ENCODE measurements around the gene RSAD2. TPM values are rescaled to one million over a fixed set of nuclear protein-coding genes. Genes with fewer than 3 reads are reported as not detected.

Gene RSAD2
- total and polyA plus RNA-seq, 2 experiments from 2014 or later: 0.10 TPM; not detected in 1

DNA sequence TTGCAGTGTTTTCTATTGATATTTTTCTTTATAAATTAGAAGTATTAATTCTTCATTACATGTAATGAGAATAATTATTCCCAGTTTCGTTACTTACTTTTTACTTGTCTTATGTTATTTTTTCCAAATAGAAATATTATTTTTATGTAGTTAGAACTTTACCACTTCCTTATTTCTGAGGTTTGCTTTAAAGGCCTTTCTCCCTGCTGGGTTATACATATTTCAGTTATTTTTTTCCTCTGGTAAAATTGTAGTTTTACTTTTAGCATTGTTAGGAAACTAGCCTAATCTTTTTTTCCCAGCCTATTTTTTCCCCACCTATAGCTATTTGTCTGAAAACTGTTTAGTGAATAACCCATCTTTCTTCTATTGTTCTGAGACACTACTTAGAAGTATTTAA lies 56.8 kb downstream of the RSAD2 start:
- H3K4me3 Mint-ChIP-seq: no peak overlapping the region
- H3K36me3 Mint-ChIP-seq (ENCODE audit: low read depth): no peaks in the 10 kb centered on the region
- Histone ChIP-seq H3K4me2 (no peak overlapping the region), H3K4me1 (ENCODE audit: insufficient read depth) (peaks cover 30% of the 10 kb centered on the region), H3K79me2 (replicated peaks; ENCODE audit: insufficient read depth) (no peaks in the 10 kb centered on the region; the same call in 1 of the 2 replicates), H3K27me3 (ENCODE audit: insufficient read depth) (no peaks in the 10 kb centered on the region), H3K9me2 (ENCODE audit: insufficient read depth) (no peaks in the 10 kb centered on the region; the same call in 1 of the 2 replicates), H3F3A (replicated peaks; ENCODE audit: low read depth) (no peaks in the 10 kb centered on the region), H4K20me1 (replicated peaks; ENCODE audit: insufficient read depth) (no peaks in the 10 kb centered on the region), H3K36me3 (ENCODE audit: insufficient read depth) (no peaks in the 10 kb centered on the region), H2AFZ (no peak overlapping the region), H3K27ac (ENCODE audit: low read depth) (no peak overlapping the region), H3K4me3 (no peak overlapping the region)
- peaks cover 2% of the 10 kb centered on the region for H3K27me3 Mint-ChIP-seq (ENCODE audit: insufficient read depth, low read depth, poor library complexity)
- ATAC-seq: no peak
- TF ChIP-seq ZNF114 (CRISPR knock-in tag; IDR thresholded peaks at IDR 0.05): no peak
- TF ChIP-seq, protein P1, sequence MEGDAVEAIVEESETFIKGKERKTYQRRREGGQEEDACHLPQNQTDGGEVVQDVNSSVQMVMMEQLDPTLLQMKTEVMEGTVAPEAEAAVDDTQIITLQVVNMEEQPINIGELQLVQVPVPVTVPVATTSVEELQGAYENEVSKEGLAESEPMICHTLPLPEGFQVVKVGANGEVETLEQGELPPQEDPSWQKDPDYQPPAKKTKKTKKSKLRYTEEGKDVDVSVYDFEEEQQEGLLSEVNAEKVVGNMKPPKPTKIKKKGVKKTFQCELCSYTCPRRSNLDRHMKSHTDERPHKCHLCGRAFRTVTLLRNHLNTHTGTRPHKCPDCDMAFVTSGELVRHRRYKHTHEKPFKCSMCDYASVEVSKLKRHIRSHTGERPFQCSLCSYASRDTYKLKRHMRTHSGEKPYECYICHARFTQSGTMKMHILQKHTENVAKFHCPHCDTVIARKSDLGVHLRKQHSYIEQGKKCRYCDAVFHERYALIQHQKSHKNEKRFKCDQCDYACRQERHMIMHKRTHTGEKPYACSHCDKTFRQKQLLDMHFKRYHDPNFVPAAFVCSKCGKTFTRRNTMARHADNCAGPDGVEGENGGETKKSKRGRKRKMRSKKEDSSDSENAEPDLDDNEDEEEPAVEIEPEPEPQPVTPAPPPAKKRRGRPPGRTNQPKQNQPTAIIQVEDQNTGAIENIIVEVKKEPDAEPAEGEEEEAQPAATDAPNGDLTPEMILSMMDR (conservative IDR thresholded peaks at IDR 0.05; ENCODE audit: low read depth in 2 of 2): no peak
- H3K4me1 Mint-ChIP-seq: peaks cover 33% of the 10 kb centered on the region
- H3K9me3 Mint-ChIP-seq: no peaks in the 10 kb centered on the region; the same call in 1 of the 3 replicates
- DNase-seq (ENCODE audit: low spot score): no peak
- H3K27ac Mint-ChIP-seq: no peak overlapping the region

DNA sequence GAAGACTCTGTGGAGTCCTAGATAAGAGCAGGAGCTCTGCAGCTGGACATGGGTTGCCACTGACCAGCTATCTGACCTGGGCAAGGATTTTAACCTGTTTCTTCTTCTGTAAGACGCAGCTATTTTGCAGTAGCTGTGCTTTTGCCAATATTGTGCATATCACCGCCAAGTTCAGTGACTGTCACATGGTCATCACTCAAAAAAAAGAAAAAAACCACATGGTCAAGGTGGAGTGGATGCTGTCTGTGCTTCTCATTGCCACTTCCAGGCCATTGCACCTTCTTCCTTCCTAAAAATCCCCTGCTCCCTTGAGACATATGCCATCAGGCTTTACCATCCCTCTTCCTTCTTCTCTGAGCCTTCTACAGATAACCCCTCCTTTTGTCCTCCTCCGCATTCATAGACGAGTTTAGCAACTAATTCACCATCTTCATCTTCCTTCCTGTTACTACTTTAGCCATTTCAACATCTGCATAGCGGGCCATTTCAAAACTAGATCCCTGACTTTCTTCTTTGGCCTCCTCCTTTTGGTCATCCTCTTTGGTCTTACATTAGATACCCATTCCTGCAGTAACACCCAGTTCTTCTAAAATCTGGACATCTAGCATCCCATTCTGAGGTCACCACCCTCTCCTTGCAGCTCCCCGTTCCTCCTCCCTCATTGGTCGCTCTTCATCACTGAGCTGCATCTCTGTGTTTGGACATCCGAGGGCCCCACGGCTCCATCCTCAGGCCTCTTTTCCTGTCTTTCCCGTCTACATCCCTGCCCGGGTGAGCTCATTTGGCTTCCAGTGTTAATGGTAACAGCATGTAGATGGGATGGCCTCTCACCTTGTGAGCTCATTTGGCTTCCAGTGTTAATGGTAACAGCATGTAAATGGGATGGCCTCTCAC lies 57.4 kb downstream of the RSAD2 start:
- Mint-ChIP-seq H3K27ac (no peak overlapping the region), H3K9me3 (no peaks in the 10 kb centered on the region; the same call in 1 of the 3 replicates), H3K27me3 (ENCODE audit: insufficient read depth, low read depth, poor library complexity) (peaks cover 2% of the 10 kb centered on the region), H3K4me3 (no peak overlapping the region), H3K4me1 (peaks cover 38% of the 10 kb centered on the region), H3K36me3 (ENCODE audit: low read depth) (no peaks in the 10 kb centered on the region)
- H3K4me2 ChIP-seq: no peak overlapping the region
- no peak overlapping the region for H3K4me3 ChIP-seq
- DNase-seq (ENCODE audit: low spot score) (no peak), ATAC-seq (no peak)
- H3K9me2 ChIP-seq (ENCODE audit: insufficient read depth): no peaks in the 10 kb centered on the region; the same call in 1 of the 2 replicates
- no peaks in the 10 kb centered on the region for H3K36me3 ChIP-seq (ENCODE audit: insufficient read depth)
- no peaks in the 10 kb centered on the region; the same call in 1 of the 2 replicates for H3K79me2 ChIP-seq (replicated peaks; ENCODE audit: insufficient read depth)
- no peaks in the 10 kb centered on the region for H4K20me1 ChIP-seq (replicated peaks; ENCODE audit: insufficient read depth)
- H3K27ac ChIP-seq (ENCODE audit: low read depth): no peak overlapping the region
- no peak overlapping the region for H2AFZ ChIP-seq
- no peaks in the 10 kb centered on the region for H3F3A ChIP-seq (replicated peaks; ENCODE audit: low read depth)
- peaks cover 36% of the 10 kb centered on the region for H3K4me1 ChIP-seq (ENCODE audit: insufficient read depth)
- no peaks in the 10 kb centered on the region for H3K27me3 ChIP-seq (ENCODE audit: insufficient read depth)
- TF ChIP-seq EZH2phosphoT487 (IDR thresholded peaks at IDR 0.05; ENCODE audit: unreplicated experiment) (no peak), CREB1 (CRISPR knock-in tag; IDR thresholded peaks at IDR 0.05; ENCODE audit: low read depth) (no peak), POLR2AphosphoS5 (IDR thresholded peaks at IDR 0.05; ENCODE audit: low read depth) (no peak), ZNF331 (CRISPR knock-in tag; IDR thresholded peaks at IDR 0.05; ENCODE audit: low read depth) (no peak), ZNF114 (CRISPR knock-in tag; IDR thresholded peaks at IDR 0.05) (no peak), STAT1 (IDR thresholded peaks at IDR 0.05; ENCODE audit: unreplicated experiment) (no peak), NANOG (IDR thresholded peaks at IDR 0.05; ENCODE audit: borderline replicate concordance) (no peak)
- TF ChIP-seq, protein P1 (conservative IDR thresholded peaks at IDR 0.05; ENCODE audit: low read depth in 2 of 2): no peak
- TF ChIP-seq, protein P2, sequence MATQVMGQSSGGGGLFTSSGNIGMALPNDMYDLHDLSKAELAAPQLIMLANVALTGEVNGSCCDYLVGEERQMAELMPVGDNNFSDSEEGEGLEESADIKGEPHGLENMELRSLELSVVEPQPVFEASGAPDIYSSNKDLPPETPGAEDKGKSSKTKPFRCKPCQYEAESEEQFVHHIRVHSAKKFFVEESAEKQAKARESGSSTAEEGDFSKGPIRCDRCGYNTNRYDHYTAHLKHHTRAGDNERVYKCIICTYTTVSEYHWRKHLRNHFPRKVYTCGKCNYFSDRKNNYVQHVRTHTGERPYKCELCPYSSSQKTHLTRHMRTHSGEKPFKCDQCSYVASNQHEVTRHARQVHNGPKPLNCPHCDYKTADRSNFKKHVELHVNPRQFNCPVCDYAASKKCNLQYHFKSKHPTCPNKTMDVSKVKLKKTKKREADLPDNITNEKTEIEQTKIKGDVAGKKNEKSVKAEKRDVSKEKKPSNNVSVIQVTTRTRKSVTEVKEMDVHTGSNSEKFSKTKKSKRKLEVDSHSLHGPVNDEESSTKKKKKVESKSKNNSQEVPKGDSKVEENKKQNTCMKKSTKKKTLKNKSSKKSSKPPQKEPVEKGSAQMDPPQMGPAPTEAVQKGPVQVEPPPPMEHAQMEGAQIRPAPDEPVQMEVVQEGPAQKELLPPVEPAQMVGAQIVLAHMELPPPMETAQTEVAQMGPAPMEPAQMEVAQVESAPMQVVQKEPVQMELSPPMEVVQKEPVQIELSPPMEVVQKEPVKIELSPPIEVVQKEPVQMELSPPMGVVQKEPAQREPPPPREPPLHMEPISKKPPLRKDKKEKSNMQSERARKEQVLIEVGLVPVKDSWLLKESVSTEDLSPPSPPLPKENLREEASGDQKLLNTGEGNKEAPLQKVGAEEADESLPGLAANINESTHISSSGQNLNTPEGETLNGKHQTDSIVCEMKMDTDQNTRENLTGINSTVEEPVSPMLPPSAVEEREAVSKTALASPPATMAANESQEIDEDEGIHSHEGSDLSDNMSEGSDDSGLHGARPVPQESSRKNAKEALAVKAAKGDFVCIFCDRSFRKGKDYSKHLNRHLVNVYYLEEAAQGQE (IDR thresholded peaks at IDR 0.05; ENCODE audit: unreplicated experiment): no peak
